HCT116 (cell line): ENCODE results near the gene ADRA1B.

ENCODE experiments used
- ATF3 ChIP-seq: IDR thresholded peaks from 2 replicates; pipeline ENCODE4 v1.6.1; 2012
- CTCF ChIP-seq, 3 experiments: fragments of 200-600 bp in 1 of 3; sonication (generic) in 1 of 3; IDR thresholded peaks in 2 of 3; conservative IDR thresholded peaks in 1 of 3; 2 replicates each; pipeline ENCODE4 v1.5.1; 2012 to 2017; ENCODE audit warnings: low read depth in 2 of 3, low read length in 2 of 3, antibody characterized with exemption in 1 of 3, borderline replicate concordance in 1 of 3, control low read depth in 1 of 3, mild to moderate bottlenecking in 1 of 3, mixed read lengths in 1 of 3, mixed run types in 1 of 3, moderate library complexity in 1 of 3; ENCODE audit not compliant: insufficient read depth in 1 of 3
- EGR1 ChIP-seq: IDR thresholded peaks from 2 replicates; pipeline ENCODE4 v1.6.1; 2012; ENCODE audit warnings: low read depth
- EZH2 ChIP-seq: fragments of 200-600 bp; sonication (generic); IDR thresholded peaks from 2 replicates; pipeline ENCODE4 v1.6.1; 2017; ENCODE audit warnings: antibody characterized with exemption, mixed run types
- EZH2phosphoT487 ChIP-seq: fragments of 200-600 bp; IDR thresholded peaks from 2 replicates; pipeline ENCODE4 v1.6.1; 2018; ENCODE audit warnings: antibody characterized with exemption, borderline replicate concordance
- POLR2A ChIP-seq: IDR thresholded peaks from 2 replicates; pipeline ENCODE4 v1.7.0; 2011; ENCODE audit warnings: borderline replicate concordance; ENCODE audit not compliant: insufficient read depth, insufficient read length; ENCODE audit errors: extremely low read depth
- POLR2AphosphoS5 ChIP-seq: IDR thresholded peaks from 2 replicates; pipeline ENCODE4 v1.6.1; 2011; ENCODE audit warnings: mild to moderate bottlenecking, low read depth, low read length, moderate library complexity
- REST ChIP-seq: IDR thresholded peaks from 2 replicates; pipeline ENCODE4 v1.6.1; 2012; ENCODE audit warnings: low read depth
- SIN3A ChIP-seq: IDR thresholded peaks from 2 replicates; pipeline ENCODE4 v1.6.1; 2012; ENCODE audit warnings: low read depth
- TCF7L2 ChIP-seq: IDR thresholded peaks from 2 replicates; pipeline ENCODE4 v1.7.0; 2011; ENCODE audit warnings: borderline replicate concordance, inconsistent platforms; ENCODE audit not compliant: insufficient read depth, insufficient read length; ENCODE audit errors: extremely low read depth
- YY1 ChIP-seq: IDR thresholded peaks from 2 replicates; pipeline ENCODE4 v1.6.1; 2011; ENCODE audit warnings: low read length, low read depth, moderate library complexity, mild to moderate bottlenecking; ENCODE audit not compliant: insufficient replicate concordance; ENCODE audit errors: extremely low read depth

GRCh38 chr5:159906943-159907342 is 9.3 kb upstream of the ADRA1B start:
- TF ChIP-seq SIN3A (no peak), CTCF (IDR thresholded peaks at IDR 0.05 in 2 of 3, conservative IDR thresholded peaks at IDR 0.05 in 1 of 3; ENCODE audit: borderline replicate concordance in 1 of 3, insufficient read depth in 1 of 3, low read depth in 2 of 3, low read length in 2 of 3) (no peak), YY1 (no peak), EZH2 (no peak), POLR2AphosphoS5 (no peak), POLR2A (no peak), TCF7L2 (no peak), REST (no peak), EZH2phosphoT487 (no peak), EGR1 (no peak), ATF3 (no peak)
